HEK293T (cell line): Measurements from ENCODE around the gene FAM222A.
A peak's percentile ranks its signal among the peaks of the same experiment; 100 is the strongest.

ENCODE experiments used
- BHLHE40 ChIP-seq: fragments of 450-650 bp; IDR thresholded peaks from 2 replicates; pipeline ENCODE4 v1.6.1; 2016; ENCODE audit warnings: mild to moderate bottlenecking, moderate library complexity, borderline replicate concordance
- CTBP1 ChIP-seq: fragments of 450-650 bp; IDR thresholded peaks from 2 replicates; pipeline ENCODE4 v1.6.1; 2016; ENCODE audit warnings: borderline replicate concordance
- ELF4 ChIP-seq: fragments of 450-650 bp; IDR thresholded peaks from 2 replicates; pipeline ENCODE4 v1.6.1; 2017; ENCODE audit warnings: antibody characterized with exemption
- FOXA1 ChIP-seq: fragments of 450-650 bp; IDR thresholded peaks from 2 replicates; pipeline ENCODE4 v1.6.1; 2016; ENCODE audit warnings: mild to moderate bottlenecking
- FOXK2 ChIP-seq: fragments of 450-650 bp; IDR thresholded peaks from 2 replicates; pipeline ENCODE4 v1.6.1; 2016; ENCODE audit warnings: mild to moderate bottlenecking
- FOXM1 ChIP-seq: fragments of 450-650 bp; IDR thresholded peaks from 2 replicates; pipeline ENCODE4 v1.6.1; 2017; ENCODE audit warnings: mild to moderate bottlenecking, borderline replicate concordance
- HDGF ChIP-seq: fragments of 450-650 bp; IDR thresholded peaks from 2 replicates; pipeline ENCODE4 v1.6.1; 2017; ENCODE audit warnings: antibody characterized with exemption, borderline replicate concordance
- LEF1 ChIP-seq: fragments of 450-650 bp; IDR thresholded peaks from 2 replicates; pipeline ENCODE4 v1.6.1; 2017; ENCODE audit warnings: mild to moderate bottlenecking, borderline replicate concordance
- PKNOX1 ChIP-seq: fragments of 450-650 bp; IDR thresholded peaks from 2 replicates; pipeline ENCODE4 v1.6.1; 2016
- SP1 ChIP-seq: fragments of 450-650 bp; IDR thresholded peaks from 2 replicates; pipeline ENCODE4 v1.6.1; 2017
- SUZ12 ChIP-seq: fragments of 450-650 bp; IDR thresholded peaks from 2 replicates; pipeline ENCODE4 v1.6.1; 2016; ENCODE audit warnings: mild to moderate bottlenecking
- TARDBP ChIP-seq: fragments of 450-650 bp; IDR thresholded peaks from 2 replicates; pipeline ENCODE4 v1.6.1; 2016
- ZNF384 ChIP-seq: fragments of 450-650 bp; IDR thresholded peaks from 2 replicates; pipeline ENCODE4 v1.6.1; 2016

- TF ChIP-seq HDGF: no peak
- no peak for TF ChIP-seq SP1
- no peak for TF ChIP-seq ELF4
- TF ChIP-seq FOXM1: no peak
- TF ChIP-seq LEF1: no peak
- TF ChIP-seq ZNF384: no peak
- TF ChIP-seq PKNOX1: peak; percentile 59
- TF ChIP-seq FOXK2: no peak
- TF ChIP-seq SUZ12: no peak
- TF ChIP-seq BHLHE40: no peak
- peak; percentile 43; the same call in 1 of the 2 replicates for TF ChIP-seq CTBP1
- no peak for TF ChIP-seq FOXA1
- no peak for TF ChIP-seq TARDBP
Measured at GRCh38 chr12:109813810-109814416, 100.3 kb downstream of the FAM222A start.
